ENCODE data around the gene CCDC170.
A peak's percentile ranks its signal among the peaks of the same experiment; 100 is the strongest.
"Not testable (repeated sequence)": the region's sequence is repeated elsewhere in the genome, so short reads cannot be mapped to it uniquely, and the experiment has no call there.

Gene CCDC170, protein sequence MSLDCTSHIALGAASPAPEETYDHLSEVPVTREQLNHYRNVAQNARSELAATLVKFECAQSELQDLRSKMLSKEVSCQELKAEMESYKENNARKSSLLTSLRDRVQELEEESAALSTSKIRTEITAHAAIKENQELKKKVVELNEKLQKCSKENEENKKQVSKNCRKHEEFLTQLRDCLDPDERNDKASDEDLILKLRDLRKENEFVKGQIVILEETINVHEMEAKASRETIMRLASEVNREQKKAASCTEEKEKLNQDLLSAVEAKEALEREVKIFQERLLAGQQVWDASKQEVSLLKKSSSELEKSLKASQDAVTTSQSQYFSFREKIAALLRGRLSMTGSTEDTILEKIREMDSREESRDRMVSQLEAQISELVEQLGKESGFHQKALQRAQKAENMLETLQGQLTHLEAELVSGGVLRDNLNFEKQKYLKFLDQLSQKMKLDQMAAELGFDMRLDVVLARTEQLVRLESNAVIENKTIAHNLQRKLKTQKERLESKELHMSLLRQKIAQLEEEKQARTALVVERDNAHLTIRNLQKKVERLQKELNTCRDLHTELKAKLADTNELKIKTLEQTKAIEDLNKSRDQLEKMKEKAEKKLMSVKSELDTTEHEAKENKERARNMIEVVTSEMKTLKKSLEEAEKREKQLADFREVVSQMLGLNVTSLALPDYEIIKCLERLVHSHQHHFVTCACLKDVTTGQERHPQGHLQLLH

DNA sequence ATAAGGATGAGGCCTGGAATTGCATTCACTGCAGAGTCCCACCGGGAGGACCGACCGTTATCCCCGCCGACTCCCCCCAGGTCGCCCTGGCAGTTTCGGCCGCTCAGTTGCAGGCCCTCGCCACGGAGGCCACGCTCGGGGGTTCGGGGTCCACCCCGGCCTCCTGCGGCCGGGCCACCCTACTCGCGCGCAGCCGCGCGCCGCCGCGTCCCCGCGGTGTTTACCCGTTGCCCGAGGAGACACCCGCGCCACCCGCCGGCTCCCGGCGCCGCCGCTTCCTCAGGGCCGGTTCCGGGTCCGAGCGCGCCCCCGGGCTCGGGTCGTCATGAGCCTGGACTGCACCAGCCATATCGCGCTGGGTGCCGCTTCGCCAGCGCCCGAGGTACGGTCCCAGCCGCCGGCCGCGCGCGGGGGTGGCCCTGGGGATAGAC is at the start of gene CCDC170:
Gene CCDC170 (plus strand): TSS at position 214 of the 431 bp plus-strand sequence. CDS start 112 bp downstream, at position 326.
- DNase-seq = peak in 1 of 2 experiments; percentile 33

DNA sequence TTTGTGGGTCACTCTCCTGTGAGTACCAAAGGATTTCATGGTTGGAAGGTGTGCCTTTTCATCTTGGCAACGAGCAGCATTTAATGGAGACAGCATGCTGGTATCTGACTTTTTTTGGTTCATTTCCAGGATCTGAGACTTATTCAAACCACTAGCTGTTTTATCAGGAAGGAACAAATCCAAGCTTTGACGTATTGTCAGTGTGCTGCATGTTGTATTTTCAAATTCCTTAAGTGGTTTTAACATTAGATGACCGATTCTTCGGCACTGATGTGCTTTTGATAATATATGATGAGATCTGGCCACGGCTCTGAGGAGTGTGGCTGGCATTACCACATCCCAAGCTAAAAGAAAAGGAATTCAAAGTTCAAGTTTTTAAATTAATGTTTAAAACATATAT is 48.3 kb upstream of the CCDC170 start:
- no peak for DNase-seq

DNA sequence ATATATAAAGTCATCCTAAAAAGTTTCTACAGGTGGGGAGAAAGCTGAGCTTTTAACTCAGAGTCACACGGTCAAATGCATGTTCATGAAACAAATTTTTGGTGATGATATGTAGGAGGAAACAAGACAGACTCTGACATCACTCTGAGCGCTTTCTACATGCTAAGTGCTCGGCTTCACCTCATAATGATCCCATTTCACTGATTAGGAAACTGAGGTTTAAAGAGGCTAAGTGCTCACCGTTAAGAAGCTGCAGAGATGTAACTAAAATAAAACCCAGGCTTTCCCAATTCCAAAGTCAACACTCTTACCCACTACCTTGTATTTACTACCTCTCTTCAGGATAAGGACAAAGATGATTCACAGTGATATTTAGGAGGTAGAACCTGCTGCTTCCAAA is 46.6 kb upstream of the CCDC170 start:
- DNase-seq = no peak

DNA sequence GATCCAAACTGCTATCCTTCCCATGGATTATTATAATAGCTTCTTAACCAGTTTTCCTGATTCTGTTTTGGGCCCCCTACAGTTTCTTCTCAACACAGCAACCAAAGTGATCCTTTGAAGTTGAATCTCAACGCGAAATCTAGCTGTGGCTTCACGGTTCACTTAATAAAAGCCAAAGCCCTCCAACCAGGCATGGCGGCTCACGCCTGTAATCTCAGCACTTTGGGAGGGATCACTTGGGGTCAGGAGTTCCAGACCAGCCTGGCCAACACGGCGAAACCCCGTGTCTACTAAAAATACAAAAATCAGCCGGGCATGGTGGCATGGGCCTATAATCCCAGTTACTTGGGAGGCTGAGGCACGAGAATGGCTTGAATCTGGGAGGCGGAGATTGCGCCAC is 45.2 kb upstream of the CCDC170 start:
- DNase-seq = no peak

DNA sequence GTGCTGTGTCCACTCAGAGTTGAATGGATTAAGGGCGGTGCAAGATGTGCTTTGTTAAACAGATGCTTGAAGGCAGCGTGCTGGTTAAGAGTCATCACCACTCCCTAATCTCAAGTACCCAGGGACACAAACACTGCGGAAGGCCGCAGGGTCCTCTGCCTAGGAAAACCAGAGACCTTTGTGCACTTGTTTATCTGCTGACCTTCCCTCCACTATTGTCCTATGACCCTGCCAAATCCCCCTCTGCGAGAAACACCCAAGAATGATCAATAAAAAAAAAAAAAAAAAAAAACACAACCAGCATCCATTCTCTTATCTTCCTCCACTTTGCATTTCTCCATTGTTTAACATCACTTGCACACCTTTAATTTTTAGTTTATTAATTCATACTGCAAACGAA is 42.9 kb upstream of the CCDC170 start:
- DNase-seq = not testable (repeated sequence)

DNA sequence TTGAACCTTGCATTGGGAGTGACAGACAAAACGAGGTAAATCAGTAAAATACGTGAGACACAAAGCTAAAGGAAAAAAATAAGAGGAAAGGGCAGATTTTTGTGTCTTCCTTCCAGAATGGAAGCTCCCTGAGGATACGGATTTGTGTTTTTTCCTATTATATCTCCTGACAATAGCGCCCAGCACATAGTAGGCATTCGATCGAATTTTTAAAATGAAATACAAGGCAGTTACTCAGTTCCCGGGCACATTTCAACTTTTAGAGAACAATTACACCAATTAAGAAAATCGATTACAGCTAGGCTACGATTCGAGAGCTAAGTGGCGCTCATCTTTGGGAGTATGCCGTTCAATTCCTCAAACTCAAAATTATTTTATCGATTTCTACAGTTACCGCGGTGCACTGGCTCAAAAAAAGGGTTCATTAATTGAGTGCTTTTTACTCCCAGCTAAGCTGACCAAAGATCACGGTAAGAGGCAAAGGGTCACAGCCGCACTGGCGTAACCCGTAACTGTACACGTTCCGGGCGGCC is 42.3 kb upstream of the CCDC170 start:
- no peak for DNase-seq

DNA sequence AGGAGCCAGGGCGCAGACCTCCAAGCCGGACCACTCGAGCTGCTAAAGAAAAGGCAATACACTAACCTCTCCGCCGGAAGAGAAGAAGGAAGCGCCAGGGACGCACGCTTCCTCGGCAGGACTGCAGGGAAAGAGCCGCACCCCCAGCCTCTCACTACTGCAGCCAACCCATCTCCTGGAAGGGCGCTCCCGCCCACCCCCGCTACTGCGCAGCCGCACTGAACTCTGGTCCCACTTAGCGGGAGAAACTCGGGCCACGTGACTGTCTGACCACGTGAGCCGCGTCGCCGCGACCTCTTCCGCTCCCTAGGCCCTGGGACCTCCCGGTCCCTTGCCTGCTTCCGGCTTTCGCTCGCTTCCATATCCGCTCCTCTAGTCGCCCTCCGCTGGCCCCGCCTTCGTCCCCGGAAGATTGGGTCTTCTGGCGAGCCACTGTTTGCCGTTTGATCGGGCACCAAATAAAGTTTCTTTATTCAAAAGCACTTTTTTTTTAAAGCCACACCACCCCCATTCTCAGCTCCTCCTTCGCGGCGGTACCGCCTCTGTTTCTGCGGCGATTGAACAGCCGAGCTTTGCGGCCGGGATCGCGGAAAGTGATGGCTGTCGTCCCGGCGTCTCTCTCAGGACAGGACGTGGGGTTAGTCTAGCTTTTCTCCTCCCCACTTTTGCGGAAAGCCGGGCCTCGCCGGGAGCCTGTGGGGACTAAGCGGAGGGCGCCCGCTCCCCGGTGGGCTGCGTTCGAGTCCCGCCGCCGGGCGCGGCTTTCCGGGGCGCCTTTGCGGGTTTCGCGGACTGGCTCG is 41.7 kb upstream of the CCDC170 start, which contains the start of gene RMND1:
Gene RMND1 (minus strand): TSS at position 177 of the 800 bp plus-strand sequence. CDS start 6,315 bp downstream, outside the sequence.
- DNase-seq = peak; percentile 98 to 99

DNA sequence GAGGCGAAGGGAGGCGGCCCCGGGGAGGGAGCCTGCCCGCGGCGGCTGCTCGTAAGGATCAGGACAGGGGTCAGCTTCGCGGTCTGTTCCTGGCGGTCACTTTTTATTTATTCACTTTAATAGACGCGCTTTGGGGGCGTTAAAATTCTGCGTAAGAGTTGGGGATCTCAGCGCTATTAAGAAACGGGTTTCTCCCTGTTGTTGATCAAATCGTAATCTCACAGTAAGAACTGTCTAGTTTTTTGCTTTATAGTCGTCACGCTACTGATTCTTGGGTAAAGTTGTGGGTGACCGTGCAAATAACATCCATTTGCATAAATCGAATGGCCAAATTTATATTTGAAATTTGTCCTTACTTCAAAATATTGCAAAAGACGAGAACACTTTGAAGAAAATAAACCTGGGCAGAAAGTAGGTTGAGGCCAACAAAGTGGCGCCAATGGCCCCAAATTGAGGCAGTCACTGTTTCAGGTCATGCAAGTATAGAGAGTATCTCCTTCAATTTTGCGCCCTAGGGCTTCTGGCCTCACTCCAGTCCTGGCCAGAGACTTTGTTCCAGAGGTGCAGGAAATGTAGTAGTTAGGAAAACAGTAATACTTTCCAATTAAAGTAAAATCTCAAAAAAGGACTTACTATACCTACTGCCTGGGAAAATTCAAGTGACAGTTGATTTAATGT is 40.9 kb upstream of the CCDC170 start:
- DNase-seq = peak in 1 of 2 experiments; percentile 2

DNA sequence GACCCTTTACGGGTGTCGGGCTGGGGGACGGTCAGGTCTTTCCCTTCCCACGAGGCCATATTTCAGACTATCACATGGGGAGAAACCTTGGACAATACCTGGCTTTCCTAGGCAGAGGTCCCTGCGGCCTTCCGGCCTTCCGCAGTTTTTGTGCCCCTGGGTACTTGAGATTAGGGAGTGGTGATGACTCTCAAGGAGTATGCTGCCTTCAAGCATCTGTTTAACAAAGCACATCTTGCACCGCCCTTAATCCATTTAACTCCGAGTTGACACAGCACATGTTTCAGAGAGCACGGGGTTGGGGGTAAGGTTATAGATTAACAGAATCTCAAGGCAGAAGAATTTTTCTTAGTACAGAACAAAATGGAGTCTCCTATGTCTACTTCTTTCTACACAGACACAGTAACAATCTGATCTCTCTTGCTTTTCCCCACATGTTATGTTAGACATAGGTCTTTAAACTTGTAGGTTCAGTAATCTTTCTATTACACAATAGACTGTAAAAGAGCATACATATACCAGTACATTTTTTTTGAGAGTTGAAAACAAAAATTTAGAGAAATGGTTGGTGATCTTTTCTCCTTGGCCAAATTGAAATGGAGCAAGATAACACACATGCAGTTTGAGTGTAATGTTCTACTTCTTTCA is 37.9 kb upstream of the CCDC170 start:
- DNase-seq = not testable (repeated sequence)

DNA sequence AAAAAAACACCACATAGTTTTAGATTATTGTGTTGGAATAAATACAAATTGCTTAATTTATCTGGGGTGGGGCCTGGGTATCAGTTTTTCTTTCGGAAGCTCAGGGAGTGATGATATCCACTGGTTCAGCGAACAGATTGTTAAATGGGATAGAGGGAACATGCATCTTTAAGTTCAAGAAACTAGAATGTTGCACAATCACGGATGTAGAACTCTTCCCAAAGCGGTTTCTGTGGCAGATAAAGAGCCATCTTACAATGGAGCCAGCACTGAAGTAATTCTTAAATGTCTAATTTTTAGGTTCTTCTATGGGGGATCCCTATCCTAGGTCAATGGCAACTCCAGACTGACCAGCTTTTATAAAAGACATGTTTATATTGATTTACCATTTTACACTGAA is 32.1 kb upstream of the CCDC170 start:
- no peak for DNase-seq

DNA sequence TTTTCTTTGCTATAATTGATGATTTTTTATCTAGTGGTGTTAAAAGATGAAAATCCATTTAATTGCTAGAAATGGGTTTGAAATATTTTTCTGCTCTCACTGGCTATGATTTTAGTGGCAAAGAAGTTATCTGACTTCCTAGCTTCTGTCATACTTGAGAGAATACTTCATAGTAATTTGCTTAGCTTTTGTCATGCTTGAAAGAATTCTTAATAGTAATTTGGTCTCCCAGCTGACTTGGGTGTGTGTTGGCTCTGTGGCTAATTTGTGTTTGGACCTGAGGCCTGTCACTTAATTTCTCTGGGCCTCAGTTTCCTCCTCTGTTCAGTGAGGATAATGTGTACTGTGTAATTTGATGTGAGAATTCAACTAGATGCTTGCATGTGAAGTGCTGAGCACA is 29.1 kb upstream of the CCDC170 start:
- no peak for DNase-seq

DNA sequence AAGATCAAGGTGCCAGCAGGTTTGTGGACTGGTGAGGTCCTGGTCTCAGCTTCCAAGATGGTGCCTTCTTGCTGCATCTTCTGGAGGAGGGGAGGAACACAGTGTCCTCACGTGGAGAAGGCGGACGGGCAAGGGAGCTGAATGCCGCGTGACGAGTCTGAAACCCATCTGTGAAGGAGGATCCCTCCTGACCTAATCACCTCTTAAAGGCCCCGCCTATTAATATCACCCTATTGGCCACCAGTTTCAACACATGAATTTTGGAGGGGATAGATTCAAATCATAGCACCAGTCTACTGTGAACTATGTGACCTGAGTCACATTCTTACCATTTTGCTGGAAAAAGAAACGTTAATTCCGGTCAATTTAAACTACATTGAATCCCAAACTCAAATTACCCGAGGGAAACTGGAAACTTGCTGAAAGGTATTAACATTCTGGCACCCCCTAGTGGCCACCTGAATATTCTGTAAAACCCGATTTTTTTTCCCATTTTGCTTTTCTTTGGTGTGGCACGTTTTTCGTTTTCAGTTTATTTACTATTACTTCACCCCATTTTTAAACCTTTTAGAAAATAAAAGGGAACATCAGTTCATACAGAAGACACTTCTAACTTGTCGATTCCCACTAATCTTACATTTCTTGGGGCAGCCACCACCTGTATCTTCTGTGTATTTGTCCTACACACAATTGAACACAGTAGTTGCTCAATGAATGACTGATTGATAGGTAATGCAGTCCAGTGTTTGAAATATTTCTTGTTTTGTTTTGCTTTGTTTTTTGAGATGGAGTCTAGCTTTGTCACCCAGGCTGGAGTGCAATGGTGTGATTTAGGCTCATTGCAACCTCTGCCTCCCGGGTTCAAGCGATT is 17.9 kb upstream of the CCDC170 start:
- DNase-seq = peak; percentile 26 to 40

DNA sequence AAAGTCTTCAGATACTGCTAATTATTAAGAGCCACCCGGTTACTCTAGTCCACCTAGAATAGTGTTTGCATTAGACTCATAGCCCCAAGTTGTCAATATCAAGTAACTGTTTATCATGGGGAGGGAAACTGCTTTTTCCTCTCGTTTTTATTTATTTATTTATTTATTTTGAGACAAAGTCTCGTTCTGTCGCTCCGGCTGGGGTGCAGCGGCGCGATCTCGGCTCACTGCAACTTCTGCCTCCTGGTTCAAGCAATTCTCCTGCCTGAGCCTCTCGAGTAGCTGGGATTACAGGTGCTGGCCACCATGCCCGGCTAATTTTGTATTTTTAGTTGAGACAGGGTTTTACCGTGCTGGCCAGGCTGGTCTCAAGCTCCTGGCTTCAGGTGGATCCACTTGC is 16.1 kb upstream of the CCDC170 start:
- DNase-seq = no peak

DNA sequence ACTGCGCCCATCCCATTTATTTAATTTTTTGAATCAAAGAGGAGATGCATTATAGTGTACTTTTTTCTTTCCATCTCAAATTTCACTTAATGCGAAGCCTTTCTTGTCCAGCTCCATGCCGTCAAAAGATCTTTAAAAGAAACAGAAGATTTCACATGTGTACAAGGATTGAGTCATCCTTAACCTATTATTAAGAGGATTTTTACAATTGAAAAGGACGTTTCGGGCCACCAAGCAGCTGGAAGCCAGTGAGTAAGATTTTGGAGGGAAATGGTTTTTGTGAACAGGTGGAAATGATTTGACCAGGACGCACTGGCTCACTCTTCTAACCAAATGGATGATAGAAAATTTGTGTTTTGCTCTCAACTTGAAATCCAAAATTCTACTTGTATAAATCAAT is 15.1 kb upstream of the CCDC170 start:
- DNase-seq = no peak

DNA sequence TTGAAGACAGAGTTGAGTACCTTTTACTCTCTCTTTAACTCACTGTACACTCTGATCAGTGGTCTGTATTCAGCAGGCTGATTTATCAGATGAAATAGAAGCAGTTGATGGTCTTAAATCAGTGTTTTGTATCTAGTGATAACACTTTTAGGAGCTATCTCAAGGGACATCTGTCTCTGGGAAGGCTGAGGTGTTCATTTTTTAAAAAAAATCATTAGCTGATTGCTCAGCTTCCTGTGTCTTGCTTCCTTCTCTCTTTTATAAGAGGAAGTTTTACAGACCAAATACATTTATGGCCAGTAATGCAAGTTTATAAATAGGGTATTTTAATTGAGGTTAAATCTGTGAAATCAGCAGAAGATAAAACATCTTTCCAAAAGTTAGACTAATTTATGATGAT is 12.0 kb upstream of the CCDC170 start:
- no peak for DNase-seq

DNA sequence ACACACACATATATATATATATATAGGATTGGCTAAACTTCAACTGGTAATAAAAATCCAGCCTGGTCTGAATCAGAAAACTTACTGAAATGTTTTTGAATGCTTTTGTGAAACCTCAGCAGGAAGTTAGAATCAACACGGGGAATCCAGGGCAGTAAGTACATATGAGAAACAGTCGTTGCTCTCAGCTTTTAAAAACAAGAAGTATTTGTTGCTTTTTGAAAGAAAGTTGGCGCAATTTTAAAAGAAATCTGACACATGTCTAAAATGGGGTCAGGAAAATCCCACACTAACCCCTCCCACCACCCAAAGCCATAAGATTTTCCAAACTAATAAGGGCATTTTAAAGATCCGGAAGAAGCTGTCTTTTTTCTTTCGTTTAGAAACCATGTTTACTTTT is 11.5 kb upstream of the CCDC170 start:
- no peak for DNase-seq

DNA sequence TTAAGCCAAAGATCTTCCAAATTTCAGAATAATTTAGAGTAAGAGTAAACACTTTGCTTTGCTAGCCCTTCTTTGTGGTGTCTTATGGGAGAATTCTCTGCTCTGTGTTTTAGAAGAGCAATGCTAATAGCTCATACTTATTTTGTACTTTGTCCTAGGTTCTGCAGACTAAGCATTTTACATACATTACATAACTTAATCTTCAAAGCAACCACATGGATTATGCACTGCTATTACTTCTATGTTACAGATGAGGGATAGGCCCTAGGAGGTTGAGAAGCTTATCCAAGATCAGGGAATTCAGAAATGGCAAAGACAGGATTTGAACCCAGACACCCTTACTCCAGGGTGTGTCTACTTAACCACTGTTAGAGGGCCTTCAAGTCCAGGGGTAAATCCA is 9.8 kb upstream of the CCDC170 start:
- DNase-seq = no peak

DNA sequence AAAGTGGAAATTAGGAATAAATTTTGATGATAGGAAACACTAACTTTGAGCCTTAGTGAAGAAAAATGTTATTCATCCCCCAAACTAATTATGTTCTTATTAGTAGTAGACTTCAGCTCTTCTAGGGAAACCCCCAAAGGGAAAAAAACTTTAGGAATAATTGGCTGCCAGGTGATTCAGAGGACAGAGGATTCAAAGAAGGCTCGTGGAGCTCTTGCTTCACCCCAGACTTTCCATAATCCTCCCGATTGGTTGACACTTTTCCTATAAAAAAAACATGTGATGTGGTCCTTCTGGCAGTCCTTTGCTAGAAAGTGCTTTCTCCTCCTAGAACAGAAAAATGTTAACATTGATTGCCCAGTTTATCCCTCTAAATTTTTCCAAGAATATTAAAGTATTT is 5.6 kb upstream of the CCDC170 start:
- DNase-seq = no peak

DNA sequence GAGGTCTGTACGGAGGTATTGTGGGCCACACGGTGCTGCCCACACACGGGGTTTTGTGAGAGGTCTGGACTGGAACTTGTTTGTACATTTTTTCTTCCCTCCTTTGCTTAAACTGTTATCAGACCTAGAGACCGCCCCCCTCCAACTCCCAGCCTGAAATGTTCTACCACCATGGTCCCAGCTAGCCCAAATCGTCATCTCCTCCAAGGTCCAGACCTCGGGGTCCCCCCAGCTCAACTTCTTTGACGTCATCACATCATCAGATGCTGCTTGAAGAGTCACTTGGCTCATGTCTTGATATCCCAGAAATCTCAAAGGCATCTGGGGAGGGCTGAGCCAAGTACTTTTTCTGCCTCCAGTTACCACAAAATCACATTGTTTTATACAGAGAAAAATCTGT is 2.8 kb upstream of the CCDC170 start:
- DNase-seq = no peak

DNA sequence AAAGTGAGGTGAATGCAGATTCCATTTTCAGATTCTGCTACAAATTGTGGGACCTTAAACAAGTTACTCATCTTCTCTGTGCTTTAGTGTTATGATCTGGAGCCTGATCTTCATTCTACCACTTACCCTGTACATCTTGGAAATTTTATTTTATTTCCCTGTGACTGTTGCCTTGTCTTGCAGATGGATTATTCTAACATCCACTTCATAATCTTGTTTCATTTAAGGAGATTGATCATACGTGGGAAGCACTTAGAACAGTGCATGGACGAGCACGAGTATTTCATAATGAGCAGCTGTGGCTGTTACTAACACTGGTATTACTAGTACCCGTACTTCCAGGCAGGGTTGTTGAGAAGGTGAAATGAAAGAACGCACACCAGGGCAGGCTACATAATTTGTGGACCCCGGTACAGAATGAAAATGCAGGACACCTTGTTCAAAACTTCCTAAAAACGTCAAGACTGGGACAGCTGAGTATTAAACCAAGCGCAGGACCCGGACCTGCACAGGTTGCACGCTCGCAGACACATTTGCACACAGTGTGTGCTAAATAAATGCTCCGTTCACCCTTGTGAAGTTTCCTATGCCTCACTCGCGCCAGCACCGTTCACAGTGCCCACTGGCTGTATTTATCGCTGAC is 535 bp upstream of the CCDC170 start:
- DNase-seq = no peak
